Naive thymus-derived CD4-positive, alpha-beta T cell (primary cell): ENCODE results near the gene PANX2. TPM values are rescaled to one million over a fixed set of nuclear protein-coding genes. Genes with fewer than 3 reads are reported as not detected.
"Not testable (repeated sequence)": the region's sequence is repeated elsewhere in the genome, so short reads cannot be mapped to it uniquely, and the experiment has no call there.

Experiments used
- ATAC-seq: fragments of 150-1000 bp; cut with Tn5 transposase; 2 replicates; pipeline ENCODE4 v1.10.0; 2021; ENCODE audit warnings: mild to moderate bottlenecking, moderate library complexity
- CTCF ChIA-PET: fragments of 350-600 bp; sonication (Branson Sonifier 250); formaldehyde crosslinking; loops from one replicate; lab custom pipeline; 2021; ENCODE audit warnings: antibody characterized with exemption; lab: Charles Lee
- POLR2A ChIA-PET: fragments of 350-600 bp; sonication (Branson Sonifier 250); formaldehyde crosslinking; loops from one replicate; lab custom pipeline; 2021; ENCODE audit warnings: antibody characterized with exemption, inconsistent platforms; lab: Charles Lee
- DNase-seq, 9 donors: peaks; one replicate each; pipeline versions ENCODE4 v3.0.0 to v3.0.0-alpha.2; 2020 to 2022; ENCODE audit warnings: mixed read lengths in 1 of 9
- H3K27ac ChIP-seq: one replicate; pipeline ENCODE4 v1.7.0; 2013; ENCODE audit warnings: mild to moderate bottlenecking, low read depth, low read length, moderate library complexity
- H3K27me3 ChIP-seq, 2 donors: one replicate each; pipeline ENCODE4 v1.7.0; 2013; ENCODE audit warnings: low read length in 2 of 2, mild to moderate bottlenecking in 2 of 2, moderate library complexity in 2 of 2; ENCODE audit not compliant: control insufficient read depth in 2 of 2, insufficient read depth in 2 of 2
- H3K36me3 ChIP-seq, 3 experiments: 1 replicate in 2 of 3; 2 replicates in 1 of 3; pipeline ENCODE4 v1.7.0; 2013; ENCODE audit warnings: low read length in 3 of 3, mild to moderate bottlenecking in 3 of 3, moderate library complexity in 1 of 3; ENCODE audit not compliant: insufficient read depth in 3 of 3, control insufficient read depth in 2 of 3
- H3K4me1 ChIP-seq, 2 donors: one replicate each; pipeline ENCODE4 v1.7.0; 2013; ENCODE audit warnings: low read length in 2 of 2, mild to moderate bottlenecking in 2 of 2, moderate library complexity in 1 of 2; ENCODE audit not compliant: control insufficient read depth in 2 of 2, insufficient read depth in 2 of 2
- H3K4me3 ChIP-seq: 2 replicates; pipeline ENCODE4 v1.7.0; 2013; ENCODE audit warnings: mild to moderate bottlenecking, low read length
- H3K9me3 ChIP-seq, 3 experiments: 1 replicate in 2 of 3; 2 replicates in 1 of 3; pipeline ENCODE4 v1.7.0; 2013; ENCODE audit warnings: low read length in 3 of 3; ENCODE audit not compliant: control insufficient read depth in 2 of 3
- H3K27ac Mint-ChIP-seq, 9 donors: one replicate each; pipeline ENCODE4 v1.8.0; 2020 to 2022; ENCODE audit warnings: mixed read lengths in 9 of 9, mild to moderate bottlenecking in 8 of 9, moderate library complexity in 5 of 9, inconsistent platforms in 2 of 9
- H3K27me3 Mint-ChIP-seq, 5 donors: one replicate each; pipeline ENCODE4 v1.8.0; 2021 to 2022; ENCODE audit warnings: mixed read lengths in 5 of 5, mild to moderate bottlenecking in 1 of 5
- H3K36me3 Mint-ChIP-seq, 5 donors: one replicate each; pipeline ENCODE4 v1.8.0; 2020 to 2022; ENCODE audit warnings: mixed read lengths in 5 of 5, mild to moderate bottlenecking in 3 of 5, inconsistent platforms in 1 of 5
- H3K4me1 Mint-ChIP-seq, 7 donors: one replicate each; pipeline ENCODE4 v1.8.0; 2020 to 2022; ENCODE audit warnings: mixed read lengths in 7 of 7, mild to moderate bottlenecking in 3 of 7, inconsistent platforms in 1 of 7
- H3K4me3 Mint-ChIP-seq, 10 donors: one replicate each; pipeline ENCODE4 v1.8.0; 2020 to 2022; ENCODE audit warnings: mild to moderate bottlenecking in 10 of 10, mixed read lengths in 10 of 10, moderate library complexity in 6 of 10, inconsistent platforms in 2 of 10
- H3K9me3 Mint-ChIP-seq, 11 donors: one replicate each; pipeline ENCODE4 v1.8.0; 2020 to 2022; ENCODE audit warnings: mixed read lengths in 11 of 11, mild to moderate bottlenecking in 4 of 11, inconsistent platforms in 1 of 11, moderate library complexity in 1 of 11
- intact Hi-C, 2 donors: fragments of 100-400 bp; cut with micrococcal nuclease; formaldehyde crosslinking; loops; one replicate each; pipeline ENCODE4 v1.15.1; 2023
- polyA plus RNA-seq, 2 donors: library from polyadenylated mRNA; unstranded; fragments of 300-500 nt; fragmentation: Illumina TruSeq; gene quantifications; one replicate each; pipeline ENCODE4 v1.2.3, GENCODE V29; 2021
- total RNA-seq, 6 experiments: library from RNA in 5 of 6; stranded (reverse) in 5 of 6; gene quantifications; 1 replicate in 5 of 6; 2 replicates in 1 of 6; pipeline ENCODE4 v1.2.3 and lab custom pipeline; 2021 to 2026

Gene PANX2
- total and polyA plus RNA-seq, 7 experiments from 2014 or later, result 0.27 to 2.0 (median 0.66) TPM; not detected in 4

- ChIA-PET CTCF (no interaction called here), POLR2A (no interaction called here)
- H3K27ac Mint-ChIP-seq, result no peak overlapping the region
- Histone ChIP-seq H3K4me1 (no peaks in the 10 kb centered on the region), H3K36me3 (no peaks in the 10 kb centered on the region), H3K9me3 (no peaks in the 10 kb centered on the region), H3K4me3 (no peak overlapping the region), H3K27ac (no peak overlapping the region), H3K27me3 (no peaks in the 10 kb centered on the region)
- no peaks in the 10 kb centered on the region for H3K9me3 Mint-ChIP-seq
- ATAC-seq (no peak), DNase-seq (no peak)
- no peaks in the 10 kb centered on the region for H3K36me3 Mint-ChIP-seq
- peaks cover 22 to 46% (median 25%) of the 10 kb centered on the region in 5 donors for H3K27me3 Mint-ChIP-seq
- no peaks in the 10 kb centered on the region for H3K4me1 Mint-ChIP-seq
- no peak overlapping the region for H3K4me3 Mint-ChIP-seq
- intact Hi-C loops, result no loop called here
Measured at GRCh38 chr22:50131894-50132293, 38.6 kb upstream of the PANX2 start.

DNA sequence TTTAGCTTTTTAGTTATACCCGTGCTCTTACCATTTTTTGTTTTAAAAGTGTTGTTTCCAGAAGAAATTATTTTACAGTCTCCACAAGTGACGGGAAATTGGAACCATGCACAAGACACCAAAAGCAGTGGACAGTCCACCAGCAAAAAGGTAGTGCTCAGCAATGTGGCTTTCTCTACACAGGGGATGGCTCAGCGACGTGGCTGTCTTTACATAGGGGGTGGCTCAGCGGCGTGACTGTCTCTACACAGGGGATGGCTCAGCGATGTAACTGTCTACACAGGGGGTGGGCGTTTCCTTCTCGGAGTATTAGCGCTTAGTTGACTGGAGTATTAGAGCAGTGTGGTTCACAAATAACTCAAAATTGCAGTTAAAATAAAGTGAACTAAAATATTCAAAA lies 36.0 kb upstream of the PANX2 start:
- ChIA-PET POLR2A (no interaction called here), CTCF (no interaction called here)
- Mint-ChIP-seq H3K27me3 (peaks cover 22 to 43% (median 28%) of the 10 kb centered on the region in 5 donors), H3K36me3 (no peaks in the 10 kb centered on the region), H3K4me3 (no peak overlapping the region), H3K9me3 (no peaks in the 10 kb centered on the region), H3K4me1 (no peaks in the 10 kb centered on the region), H3K27ac (no peak overlapping the region)
- DNase-seq, result no peak
- no peak for ATAC-seq
- intact Hi-C loops, result no loop called here
- no peak overlapping the region for H3K4me3 ChIP-seq
- no peaks in the 10 kb centered on the region for H3K4me1 ChIP-seq
- no peaks in the 10 kb centered on the region for H3K9me3 ChIP-seq
- H3K27ac ChIP-seq, result no peak overlapping the region
- H3K27me3 ChIP-seq, result no peaks in the 10 kb centered on the region
- H3K36me3 ChIP-seq, result no peaks in the 10 kb centered on the region

DNA sequence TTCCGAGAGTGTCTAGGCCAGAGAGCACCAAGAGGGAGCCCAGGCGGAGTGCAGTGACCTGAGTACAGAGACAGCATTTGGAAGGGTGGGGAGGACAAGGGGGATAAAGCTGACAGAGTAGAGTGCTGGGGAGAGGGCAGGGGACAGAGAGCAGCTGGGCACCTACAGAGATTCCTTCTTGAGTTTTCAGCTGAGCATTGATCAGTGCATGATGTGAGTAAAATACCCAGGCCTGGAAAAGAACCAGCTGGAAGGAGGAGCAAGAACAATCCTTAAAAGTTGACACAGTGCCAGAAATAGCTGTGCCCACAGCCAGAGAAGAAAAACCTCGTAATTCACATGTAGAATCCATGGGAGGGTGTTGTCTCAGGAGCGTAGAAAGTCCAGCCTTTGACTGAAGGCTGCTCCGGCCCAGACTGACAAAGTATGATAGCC lies 33.9 kb upstream of the PANX2 start:
- Histone ChIP-seq H3K36me3 (no peaks in the 10 kb centered on the region), H3K27ac (no peak overlapping the region), H3K9me3 (no peaks in the 10 kb centered on the region), H3K4me3 (no peak overlapping the region), H3K4me1 (no peaks in the 10 kb centered on the region), H3K27me3 (no peaks in the 10 kb centered on the region)
- H3K4me1 Mint-ChIP-seq, result peaks cover 0 to 3% (median 0%) of the 10 kb centered on the region in 7 donors
- H3K27ac Mint-ChIP-seq, result no peak overlapping the region
- ChIA-PET CTCF (no interaction called here), POLR2A (no interaction called here)
- H3K4me3 Mint-ChIP-seq, result no peak overlapping the region
- H3K36me3 Mint-ChIP-seq, result no peaks in the 10 kb centered on the region
- no peaks in the 10 kb centered on the region for H3K9me3 Mint-ChIP-seq
- ATAC-seq (no peak), DNase-seq (no peak)
- intact Hi-C loops, result no loop called here
- H3K27me3 Mint-ChIP-seq, result peaks cover 12 to 40% (median 21%) of the 10 kb centered on the region in 5 donors

GRCh38 chr22:50137277-50137676 lies 33.3 kb upstream of the PANX2 start:
- CTCF ChIA-PET, H3K4me1 Mint-ChIP-seq, H3K27me3 ChIP-seq, H3K27ac Mint-ChIP-seq, ATAC-seq, H3K9me3 Mint-ChIP-seq, POLR2A ChIA-PET, H3K4me3 ChIP-seq, H3K27ac ChIP-seq, H3K36me3 ChIP-seq, DNase-seq, H3K9me3 ChIP-seq, H3K36me3 Mint-ChIP-seq, H3K4me3 Mint-ChIP-seq, H3K4me1 ChIP-seq, intact Hi-C loops: not testable (repeated sequence)
- peaks cover 11 to 41% (median 21%) of the 10 kb centered on the region in 5 donors for H3K27me3 Mint-ChIP-seq

DNA sequence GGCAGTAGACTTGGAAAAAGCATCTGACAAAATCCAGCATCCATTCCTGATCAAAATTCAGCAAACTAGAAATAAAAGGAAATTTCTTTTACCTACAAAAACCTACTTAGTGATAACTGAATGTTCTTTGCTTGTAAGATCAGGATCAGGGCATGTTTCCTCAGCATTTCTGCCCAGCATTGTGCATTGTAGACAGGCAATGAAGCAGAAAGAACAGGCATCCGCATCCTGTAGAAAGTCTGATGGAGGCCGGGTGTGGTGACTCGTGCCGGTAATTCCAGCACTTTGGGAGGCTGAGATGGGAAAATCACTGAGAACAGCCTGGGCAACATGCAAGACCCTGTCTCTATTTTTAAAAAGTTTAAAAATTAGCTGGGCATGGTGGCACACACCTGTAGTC lies 32.5 kb upstream of the PANX2 start:
- no peak for ATAC-seq

DNA sequence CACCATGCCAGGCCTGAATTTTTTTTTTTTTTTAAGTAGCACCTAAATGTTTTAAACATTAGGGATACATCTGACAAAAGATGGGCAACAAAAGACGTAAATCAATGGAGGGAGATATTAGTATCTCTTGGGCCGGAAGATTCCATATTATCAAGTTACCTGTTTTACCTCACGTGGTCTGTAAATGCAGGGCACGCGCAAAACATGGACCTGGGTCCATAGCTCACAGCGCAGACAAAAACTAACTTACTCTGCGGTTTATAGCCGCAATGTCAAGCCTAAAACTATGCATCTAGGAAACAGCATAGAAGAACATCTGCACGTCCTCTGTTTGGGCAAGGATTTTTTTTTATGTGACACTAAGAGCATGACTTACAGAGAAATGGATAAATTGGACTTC lies 31.5 kb upstream of the PANX2 start:
- Histone ChIP-seq H3K36me3 (no peaks in the 10 kb centered on the region), H3K9me3 (no peaks in the 10 kb centered on the region), H3K4me1 (no peaks in the 10 kb centered on the region), H3K27ac (no peak overlapping the region), H3K4me3 (no peak overlapping the region), H3K27me3 (no peaks in the 10 kb centered on the region)
- Mint-ChIP-seq H3K4me3 (no peak overlapping the region), H3K9me3 (no peaks in the 10 kb centered on the region), H3K36me3 (no peaks in the 10 kb centered on the region), H3K4me1 (peaks cover 0 to 3% (median 0%) of the 10 kb centered on the region in 7 donors), H3K27ac (no peak overlapping the region), H3K27me3 (peaks cover under 1 to 47% (median 15%) of the 10 kb centered on the region in 5 donors)
- intact Hi-C loops, result no loop called here
- no peak for ATAC-seq
- ChIA-PET CTCF (no interaction called here), POLR2A (no interaction called here)
- DNase-seq, result no peak

More for the DNA sequence above, 32.5 kb upstream of the PANX2 start:
- intact Hi-C loops, result no loop called here
- Mint-ChIP-seq H3K27ac (no peak overlapping the region), H3K4me1 (peaks cover 0 to 3% (median 0%) of the 10 kb centered on the region in 7 donors), H3K4me3 (no peak overlapping the region), H3K36me3 (no peaks in the 10 kb centered on the region), H3K9me3 (no peaks in the 10 kb centered on the region), H3K27me3 (peaks cover 7 to 43% (median 18%) of the 10 kb centered on the region in 5 donors)
- ChIA-PET POLR2A (no interaction called here), CTCF (no interaction called here)
- H3K27ac ChIP-seq, result no peak overlapping the region
- no peak for DNase-seq
- no peaks in the 10 kb centered on the region for H3K4me1 ChIP-seq
- no peak overlapping the region for H3K4me3 ChIP-seq
- H3K36me3 ChIP-seq, result no peaks in the 10 kb centered on the region
- H3K27me3 ChIP-seq, result no peaks in the 10 kb centered on the region
- no peaks in the 10 kb centered on the region for H3K9me3 ChIP-seq

GRCh38 chr22:50139843-50140415 lies 30.6 kb upstream of the PANX2 start:
- ATAC-seq (no peak), DNase-seq (no peak)
- Histone ChIP-seq H3K4me1 (no peaks in the 10 kb centered on the region), H3K9me3 (no peaks in the 10 kb centered on the region), H3K4me3 (no peak overlapping the region), H3K27ac (no peak overlapping the region), H3K27me3 (no peaks in the 10 kb centered on the region), H3K36me3 (no peaks in the 10 kb centered on the region)
- Mint-ChIP-seq H3K27me3 (peaks cover 0 to 41% (median 11%) of the 10 kb centered on the region in 5 donors), H3K4me3 (no peak overlapping the region), H3K9me3 (peaks cover 0 to 3% (median 0%) of the 10 kb centered on the region in 11 donors), H3K27ac (no peak overlapping the region), H3K4me1 (peaks cover 0 to 3% (median 0%) of the 10 kb centered on the region in 7 donors), H3K36me3 (no peaks in the 10 kb centered on the region)
- intact Hi-C loops, result no loop called here
- ChIA-PET CTCF (no interaction called here), POLR2A (no interaction called here)
